Measurements from ENCODE around the gene GPR25. TPM values are rescaled to one million over a fixed set of nuclear protein-coding genes. Genes with fewer than 3 reads are reported as not detected.
A peak's percentile ranks its signal among the peaks of the same experiment; 100 is the strongest.

Gene GPR25
- total RNA-seq, 3 donors from 2014 or later: not detected

DNA sequence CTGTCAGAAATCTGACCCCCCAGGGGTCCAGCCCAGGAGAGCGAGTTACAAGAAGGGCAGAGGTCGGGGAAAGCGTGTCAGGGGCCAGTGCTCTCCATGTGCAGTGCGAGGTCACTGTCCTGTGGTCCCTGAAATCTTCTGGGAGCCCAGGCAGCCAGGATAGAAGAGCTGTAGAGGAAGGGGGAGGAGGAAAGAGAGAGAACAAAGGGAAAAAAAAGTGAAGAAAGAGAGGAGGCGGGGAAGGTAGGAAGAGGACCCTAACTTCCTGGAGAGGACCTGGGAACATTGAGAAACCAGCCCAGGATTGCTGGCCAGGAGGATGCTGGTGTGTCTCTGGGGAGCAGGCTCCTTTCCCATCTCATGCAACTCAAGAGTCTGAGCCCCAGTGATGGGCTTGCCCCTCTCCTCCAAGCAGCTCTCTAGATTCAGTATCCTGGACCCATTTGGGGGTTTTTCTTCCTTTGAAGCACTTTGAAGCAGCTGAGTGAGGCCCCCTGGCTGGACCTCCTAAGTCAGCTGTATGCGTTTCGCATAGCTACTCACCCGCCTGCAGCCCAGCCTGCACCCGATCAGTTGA is 15.1 kb downstream of the GPR25 start:
- no peak for ATAC-seq
- peaks cover 11% of the 10 kb centered on the region for H3K4me1 ChIP-seq (ENCODE audit: low read depth)
- no peak overlapping the region for H3K4me3 ChIP-seq
- TF ChIP-seq, protein P1, sequence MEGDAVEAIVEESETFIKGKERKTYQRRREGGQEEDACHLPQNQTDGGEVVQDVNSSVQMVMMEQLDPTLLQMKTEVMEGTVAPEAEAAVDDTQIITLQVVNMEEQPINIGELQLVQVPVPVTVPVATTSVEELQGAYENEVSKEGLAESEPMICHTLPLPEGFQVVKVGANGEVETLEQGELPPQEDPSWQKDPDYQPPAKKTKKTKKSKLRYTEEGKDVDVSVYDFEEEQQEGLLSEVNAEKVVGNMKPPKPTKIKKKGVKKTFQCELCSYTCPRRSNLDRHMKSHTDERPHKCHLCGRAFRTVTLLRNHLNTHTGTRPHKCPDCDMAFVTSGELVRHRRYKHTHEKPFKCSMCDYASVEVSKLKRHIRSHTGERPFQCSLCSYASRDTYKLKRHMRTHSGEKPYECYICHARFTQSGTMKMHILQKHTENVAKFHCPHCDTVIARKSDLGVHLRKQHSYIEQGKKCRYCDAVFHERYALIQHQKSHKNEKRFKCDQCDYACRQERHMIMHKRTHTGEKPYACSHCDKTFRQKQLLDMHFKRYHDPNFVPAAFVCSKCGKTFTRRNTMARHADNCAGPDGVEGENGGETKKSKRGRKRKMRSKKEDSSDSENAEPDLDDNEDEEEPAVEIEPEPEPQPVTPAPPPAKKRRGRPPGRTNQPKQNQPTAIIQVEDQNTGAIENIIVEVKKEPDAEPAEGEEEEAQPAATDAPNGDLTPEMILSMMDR (IDR thresholded peaks at IDR 0.05): no peak
- no peak for DNase-seq
- no peaks in the 10 kb centered on the region for H3K9me3 ChIP-seq
- H3K36me3 ChIP-seq (ENCODE audit: low read depth): no peaks in the 10 kb centered on the region
- intact Hi-C loops (cut with DNase I, micrococcal nuclease): no loop called here

DNA sequence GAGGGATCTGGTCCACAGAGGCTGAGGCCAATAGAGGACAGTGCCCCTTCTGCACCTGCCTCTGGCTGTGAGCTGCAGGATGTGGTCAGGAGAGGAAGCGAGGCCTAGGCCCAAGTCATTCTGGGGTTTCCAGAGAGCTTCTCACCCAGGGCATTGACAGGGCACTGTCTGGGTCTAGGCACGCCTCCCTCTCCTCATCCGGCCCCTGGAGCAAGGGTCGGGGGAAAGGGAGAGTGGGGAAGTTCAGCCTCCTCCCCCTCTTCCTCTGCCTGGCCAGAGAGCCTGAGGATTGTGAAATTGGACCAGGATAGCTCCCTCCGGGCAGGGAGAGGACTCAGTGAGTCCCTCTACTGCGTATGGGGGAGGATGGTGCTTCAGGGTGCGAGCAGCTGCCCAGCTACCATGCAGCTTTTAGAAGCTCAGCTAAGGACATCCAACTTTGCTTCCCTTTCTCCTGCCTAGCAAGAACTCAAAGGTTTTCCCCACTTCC is 15.6 kb downstream of the GPR25 start:
- no peak overlapping the region for H3K4me3 ChIP-seq
- intact Hi-C loops (cut with DNase I, micrococcal nuclease): no loop called here
- no peaks in the 10 kb centered on the region for H3K36me3 ChIP-seq (ENCODE audit: low read depth)
- no peaks in the 10 kb centered on the region for H3K9me3 ChIP-seq
- TF ChIP-seq, protein P1 (IDR thresholded peaks at IDR 0.05): no peak
- H3K4me1 ChIP-seq (ENCODE audit: low read depth): peaks cover 11% of the 10 kb centered on the region
- peak; percentile 41 to 70 (median 59) for DNase-seq
- ATAC-seq: peak; percentile 51

DNA sequence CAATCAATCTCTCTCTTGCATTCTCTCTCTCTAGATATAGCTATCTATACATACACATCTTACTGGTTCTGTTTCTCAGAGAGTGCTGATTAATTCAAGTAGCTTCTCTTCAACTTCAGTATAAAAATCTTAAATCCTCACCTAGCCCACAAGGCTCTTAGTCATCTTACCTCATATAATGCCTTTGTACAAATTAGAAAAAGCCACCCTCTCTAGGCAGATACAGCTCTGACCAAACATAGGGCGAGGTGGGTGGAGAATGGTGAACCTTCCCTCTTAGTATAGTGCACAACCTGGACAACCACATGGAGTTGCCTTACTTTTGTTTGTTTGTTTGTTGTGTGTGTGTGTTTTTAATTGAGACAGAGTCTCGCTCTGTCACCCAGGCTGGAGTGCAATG is 16.8 kb downstream of the GPR25 start:
- DNase-seq (no peak), ATAC-seq (no peak)
- H3K36me3 ChIP-seq (ENCODE audit: low read depth): no peaks in the 10 kb centered on the region
- TF ChIP-seq, protein P1 (IDR thresholded peaks at IDR 0.05): no peak
- intact Hi-C loops (cut with DNase I, micrococcal nuclease): no loop called here
- peaks cover 18% of the 10 kb centered on the region for H3K4me1 ChIP-seq (ENCODE audit: low read depth)
- no peaks in the 10 kb centered on the region for H3K9me3 ChIP-seq
- H3K4me3 ChIP-seq: no peak overlapping the region

DNA sequence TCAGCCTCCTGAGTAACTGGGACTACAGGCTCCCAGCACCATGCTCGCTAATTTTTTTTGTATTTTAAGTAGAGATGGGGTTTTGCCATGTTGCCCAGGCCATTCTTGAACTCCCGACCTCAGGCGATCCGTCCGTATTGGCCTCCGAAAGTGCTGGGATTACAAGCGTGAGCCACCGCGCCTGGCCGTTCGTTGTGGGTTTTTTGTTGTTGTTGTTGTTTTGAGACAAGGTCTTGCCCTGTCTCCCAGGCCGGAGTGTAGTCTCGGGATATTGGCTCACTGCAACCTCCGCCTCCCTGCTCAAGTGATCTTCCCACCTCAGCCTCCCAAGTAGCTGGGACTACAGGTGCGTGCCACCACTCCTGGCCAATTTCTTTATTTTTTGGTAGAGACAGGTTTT is 17.2 kb downstream of the GPR25 start:
- ATAC-seq (no peak), DNase-seq (no peak)
- Histone ChIP-seq H3K4me1 (ENCODE audit: low read depth) (peaks cover 18% of the 10 kb centered on the region), H3K9me3 (no peaks in the 10 kb centered on the region), H3K36me3 (ENCODE audit: low read depth) (no peaks in the 10 kb centered on the region), H3K4me3 (no peak overlapping the region)
- intact Hi-C loops (cut with DNase I, micrococcal nuclease): no loop called here
- TF ChIP-seq, protein P1 (IDR thresholded peaks at IDR 0.05): no peak

DNA sequence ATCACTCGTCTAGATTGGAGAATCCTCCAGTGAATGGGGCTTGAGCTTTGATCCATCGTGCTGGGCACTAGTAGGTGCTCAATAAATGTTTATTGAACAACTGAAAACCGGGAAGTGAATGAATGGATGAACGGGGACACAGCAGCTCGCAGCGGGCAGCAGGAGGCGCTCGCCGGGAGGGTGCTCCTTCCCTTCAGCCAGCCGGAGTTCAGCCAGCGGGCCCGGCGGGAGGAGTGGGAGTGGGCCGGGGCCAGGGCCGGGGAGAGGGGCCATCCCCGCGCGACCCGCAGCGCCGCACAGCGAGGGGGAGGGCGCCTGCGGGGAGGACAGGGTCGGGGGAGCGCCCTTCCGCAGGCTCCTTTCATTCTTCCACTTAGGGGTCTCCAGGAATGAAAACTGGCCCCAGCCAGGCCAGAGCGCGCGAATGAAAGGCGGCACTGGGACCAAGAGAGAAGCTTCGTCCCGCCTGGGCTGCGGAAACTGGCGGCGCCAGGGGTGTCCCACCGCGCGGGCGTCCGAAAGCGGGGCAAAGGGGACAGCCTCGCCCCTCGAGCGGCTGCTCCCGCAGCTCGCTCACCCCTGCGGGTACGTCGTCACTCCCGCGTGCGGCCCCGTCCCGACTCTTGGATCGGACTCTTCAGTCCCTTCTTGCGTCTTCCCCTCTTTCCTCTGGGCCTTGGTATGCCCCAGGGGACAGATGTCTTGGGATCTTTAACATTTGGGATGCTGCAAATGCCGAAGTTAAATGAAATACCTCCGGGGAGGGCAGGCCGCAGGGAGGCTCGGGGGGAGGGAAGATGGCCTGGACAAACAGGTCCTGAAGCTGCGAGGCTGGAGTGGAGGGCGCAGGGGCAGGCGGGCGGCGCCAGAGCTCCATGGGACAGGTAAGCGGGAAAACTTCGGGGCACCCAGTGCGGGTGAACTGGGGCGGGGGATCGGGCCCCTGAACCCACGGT is 18.3 kb downstream of the GPR25 start:
- Histone ChIP-seq H3K4me1 (ENCODE audit: low read depth) (peaks cover 18% of the 10 kb centered on the region), H3K4me3 (peak overlapping the region; percentile 19), H3K9me3 (no peaks in the 10 kb centered on the region), H3K36me3 (ENCODE audit: low read depth) (no peaks in the 10 kb centered on the region)
- ATAC-seq: peak; percentile 57
- TF ChIP-seq, protein P1 (IDR thresholded peaks at IDR 0.05): peak; percentile 26
- intact Hi-C loops (cut with DNase I, micrococcal nuclease): no loop called here
- DNase-seq: peak; percentile 61 to 80 (median 78)
